GM19397 (cell line): ENCODE data around the gene ATP5F1E.

Experiments
- ATAC-seq: cut with Tn5 transposase; IDR thresholded peaks from one replicate; pipeline ENCODE4 v1.9.1; 2021; ENCODE audit warnings: mild to moderate bottlenecking, moderate library complexity; ENCODE audit not compliant: unreplicated experiment

ATP5F1E gene

GRCh38 chr20:59032023-59032712 lies at the start of gene ATP5F1E:
ATP5F1E (minus strand) TSS chr20:59032335; CDS start chr20:59032251, 84 bp downstream.
- ATAC-seq = peak; percentile 97

- ATAC-seq = no peak
Measured at GRCh38 chr20:59081036-59081435, 48.9 kb upstream of the ATP5F1E start.

GRCh38 chr20:59078231-59078630 lies 46.1 kb upstream of the ATP5F1E start:
- ATAC-seq = no peak

- no peak for ATAC-seq
Measured at GRCh38 chr20:59077705-59078104, 45.6 kb upstream of the ATP5F1E start.

- no peak for ATAC-seq
Measured at GRCh38 chr20:59075934-59076508, 43.9 kb upstream of the ATP5F1E start.

GRCh38 chr20:59074456-59074855 lies 42.3 kb upstream of the ATP5F1E start:
- no peak for ATAC-seq

- no peak for ATAC-seq
Measured at GRCh38 chr20:59073582-59073981, 41.4 kb upstream of the ATP5F1E start.

GRCh38 chr20:59071216-59071615 lies 39.1 kb upstream of the ATP5F1E start:
- ATAC-seq = no peak

- no peak for ATAC-seq
Measured at GRCh38 chr20:59069026-59069425, 36.9 kb upstream of the ATP5F1E start.

GRCh38 chr20:59068534-59068933 lies 36.4 kb upstream of the ATP5F1E start:
- no peak for ATAC-seq

GRCh38 chr20:59064214-59064722 lies 32.1 kb upstream of the ATP5F1E start:
- ATAC-seq = no peak

GRCh38 chr20:59063358-59064213 lies 31.5 kb upstream of the ATP5F1E start:
- no peak for ATAC-seq

GRCh38 chr20:59062081-59062480 lies 29.9 kb upstream of the ATP5F1E start:
- ATAC-seq = no peak

- ATAC-seq = no peak
Measured at GRCh38 chr20:59055302-59055701, 23.2 kb upstream of the ATP5F1E start.

GRCh38 chr20:59051666-59052185 lies 19.6 kb upstream of the ATP5F1E start:
- ATAC-seq = no peak

GRCh38 chr20:59050437-59050836 lies 18.3 kb upstream of the ATP5F1E start:
- ATAC-seq = no peak

GRCh38 chr20:59048681-59049030 lies 16.5 kb upstream of the ATP5F1E start:
- ATAC-seq = no peak

GRCh38 chr20:59047938-59048680 lies 16.0 kb upstream of the ATP5F1E start:
- no peak for ATAC-seq

GRCh38 chr20:59046862-59047261 lies 14.7 kb upstream of the ATP5F1E start:
- no peak for ATAC-seq

GRCh38 chr20:59044796-59045195 lies 12.7 kb upstream of the ATP5F1E start:
- no peak for ATAC-seq

- ATAC-seq = no peak
Measured at GRCh38 chr20:59044295-59044694, 12.2 kb upstream of the ATP5F1E start.
